K562 (cell line): ENCODE results near the gene SRP54. TPM values are rescaled to one million over a fixed set of nuclear protein-coding genes. Genes with fewer than 3 reads are reported as not detected.

Experiments
- COPS2 ChIP-seq: fragments of 450-650 bp; conservative IDR thresholded peaks from 2 replicates; pipeline ENCODE4 v1.6.1; 2016; ENCODE audit warnings: mild to moderate bottlenecking, moderate library complexity
- RBM22 ChIP-seq: fragments of 200-400 bp; formaldehyde crosslinking; IDR thresholded peaks from 2 replicates; pipeline ENCODE4 v1.6.1; 2018; ENCODE audit warnings: low read length, low read depth; ENCODE audit not compliant: poor library complexity, severe bottlenecking
- SIX5 ChIP-seq, 2 experiments: IDR thresholded peaks; 2 replicates each; pipeline ENCODE4 v1.6.1; 2011; ENCODE audit warnings: low read length in 2 of 2, borderline replicate concordance in 1 of 2, low read depth in 1 of 2, mild to moderate bottlenecking in 1 of 2, moderate library complexity in 1 of 2; ENCODE audit not compliant: insufficient read depth in 1 of 2
- polyA plus RNA-seq, 8 experiments: library from polyadenylated mRNA; depleted of rRNA in 4 of 8; stranded (reverse) in 5 of 8; unstranded in 3 of 8; fragments of >200 nt; fragmentation: Nextera tagmentation in 2 of 8; fragmentation: Illumina TruSeq in 1 of 8; extraction: Ambion mirVana in 2 of 8; extraction: Trizol in 1 of 8; gene quantifications; 2 replicates each; pipeline versions ENCODE4 v1.2.1 to v1.2.3, GENCODE V29; 2011 to 2014; ENCODE audit warnings: inconsistent platforms in 1 of 8, missing spikeins in 1 of 8
- total RNA-seq, 7 experiments: library from RNA; depleted of rRNA in 6 of 7; stranded (reverse); fragments of >200 nt in 6 of 7; fragmentation: Illumina TruSeq in 2 of 7; extraction: Trizol in 2 of 7; gene quantifications; 2 replicates each; pipeline versions ENCODE4 v1.2.1 to v1.2.3, GENCODE V29; 2011 to 2021; ENCODE audit warnings: low replicate concordance in 1 of 7
- TF ChIP-seq, protein P1 (sequence below): fragments of 450-650 bp; IDR thresholded peaks from 2 replicates; pipeline ENCODE4 v1.6.1; 2018; ENCODE audit not compliant: partially characterized antibody
- TF ChIP-seq, protein P2 (sequence below): IDR thresholded peaks from 2 replicates; pipeline ENCODE4 v1.6.1; 2014; ENCODE audit warnings: antibody characterized with exemption
- TF ChIP-seq, protein P3 (sequence below): fragments of 450-650 bp; formaldehyde crosslinking; IDR thresholded peaks from 2 replicates; pipeline ENCODE4 v1.4.0; 2020; ENCODE audit warnings: mild to moderate bottlenecking, moderate library complexity
- TF ChIP-seq, protein P4 (sequence below): fragments of 450-650 bp; formaldehyde crosslinking; IDR thresholded peaks from 2 replicates; pipeline ENCODE4 v1.4.0; 2022; ENCODE audit warnings: mild to moderate bottlenecking, moderate library complexity

SRP54 gene
- total and polyA plus RNA-seq, 9 of the 15 experiments (the other 6 are each of a cell fraction or from before 2014, with no cell fraction given), result 28.6 to 69.8 (median 51.7) TPM

DNA sequence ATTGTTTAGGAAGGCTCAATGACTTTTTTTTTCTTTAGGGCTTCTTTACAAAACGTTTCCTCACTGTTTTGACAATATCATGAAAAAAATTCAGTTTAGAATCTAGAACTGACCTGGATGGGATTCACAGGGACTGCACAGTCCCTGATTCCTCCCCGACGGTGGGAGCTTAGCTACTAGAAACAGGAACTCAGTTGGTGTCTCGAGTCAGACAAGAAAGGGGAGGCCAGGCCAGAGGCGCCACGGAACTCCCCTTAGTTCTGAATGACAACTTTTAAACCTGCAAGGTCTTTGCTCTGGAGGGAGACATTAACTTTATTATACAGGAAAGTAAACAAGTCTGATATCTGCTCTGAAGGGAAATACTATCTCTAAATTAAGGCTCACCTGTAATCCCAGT is 45.4 kb upstream of the SRP54 start (continued):
- TF ChIP-seq, protein P1, sequence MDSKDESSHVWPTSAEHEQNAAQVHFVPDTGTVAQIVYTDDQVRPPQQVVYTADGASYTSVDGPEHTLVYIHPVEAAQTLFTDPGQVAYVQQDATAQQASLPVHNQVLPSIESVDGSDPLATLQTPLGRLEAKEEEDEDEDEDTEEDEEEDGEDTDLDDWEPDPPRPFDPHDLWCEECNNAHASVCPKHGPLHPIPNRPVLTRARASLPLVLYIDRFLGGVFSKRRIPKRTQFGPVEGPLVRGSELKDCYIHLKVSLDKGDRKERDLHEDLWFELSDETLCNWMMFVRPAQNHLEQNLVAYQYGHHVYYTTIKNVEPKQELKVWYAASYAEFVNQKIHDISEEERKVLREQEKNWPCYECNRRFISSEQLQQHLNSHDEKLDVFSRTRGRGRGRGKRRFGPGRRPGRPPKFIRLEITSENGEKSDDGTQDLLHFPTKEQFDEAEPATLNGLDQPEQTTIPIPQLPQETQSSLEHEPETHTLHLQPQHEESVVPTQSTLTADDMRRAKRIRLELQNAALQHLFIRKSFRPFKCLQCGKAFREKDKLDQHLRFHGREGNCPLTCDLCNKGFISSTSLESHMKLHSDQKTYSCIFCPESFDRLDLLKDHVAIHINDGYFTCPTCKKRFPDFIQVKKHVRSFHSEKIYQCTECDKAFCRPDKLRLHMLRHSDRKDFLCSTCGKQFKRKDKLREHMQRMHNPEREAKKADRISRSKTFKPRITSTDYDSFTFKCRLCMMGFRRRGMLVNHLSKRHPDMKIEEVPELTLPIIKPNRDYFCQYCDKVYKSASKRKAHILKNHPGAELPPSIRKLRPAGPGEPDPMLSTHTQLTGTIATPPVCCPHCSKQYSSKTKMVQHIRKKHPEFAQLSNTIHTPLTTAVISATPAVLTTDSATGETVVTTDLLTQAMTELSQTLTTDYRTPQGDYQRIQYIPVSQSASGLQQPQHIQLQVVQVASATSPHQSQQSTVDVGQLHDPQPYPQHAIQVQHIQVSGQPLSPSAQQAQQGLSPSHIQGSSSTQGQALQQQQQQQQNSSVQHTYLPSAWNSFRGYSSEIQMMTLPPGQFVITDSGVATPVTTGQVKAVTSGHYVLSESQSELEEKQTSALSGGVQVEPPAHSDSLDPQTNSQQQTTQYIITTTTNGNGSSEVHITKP, result no peak
- no peak for TF ChIP-seq RBM22
- TF ChIP-seq, protein P2, sequence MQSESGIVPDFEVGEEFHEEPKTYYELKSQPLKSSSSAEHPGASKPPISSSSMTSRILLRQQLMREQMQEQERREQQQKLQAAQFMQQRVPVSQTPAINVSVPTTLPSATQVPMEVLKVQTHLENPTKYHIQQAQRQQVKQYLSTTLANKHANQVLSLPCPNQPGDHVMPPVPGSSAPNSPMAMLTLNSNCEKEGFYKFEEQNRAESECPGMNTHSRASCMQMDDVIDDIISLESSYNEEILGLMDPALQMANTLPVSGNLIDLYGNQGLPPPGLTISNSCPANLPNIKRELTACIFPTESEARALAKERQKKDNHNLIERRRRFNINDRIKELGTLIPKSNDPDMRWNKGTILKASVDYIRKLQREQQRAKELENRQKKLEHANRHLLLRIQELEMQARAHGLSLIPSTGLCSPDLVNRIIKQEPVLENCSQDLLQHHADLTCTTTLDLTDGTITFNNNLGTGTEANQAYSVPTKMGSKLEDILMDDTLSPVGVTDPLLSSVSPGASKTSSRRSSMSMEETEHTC, result no peak
- TF ChIP-seq, protein P3, sequence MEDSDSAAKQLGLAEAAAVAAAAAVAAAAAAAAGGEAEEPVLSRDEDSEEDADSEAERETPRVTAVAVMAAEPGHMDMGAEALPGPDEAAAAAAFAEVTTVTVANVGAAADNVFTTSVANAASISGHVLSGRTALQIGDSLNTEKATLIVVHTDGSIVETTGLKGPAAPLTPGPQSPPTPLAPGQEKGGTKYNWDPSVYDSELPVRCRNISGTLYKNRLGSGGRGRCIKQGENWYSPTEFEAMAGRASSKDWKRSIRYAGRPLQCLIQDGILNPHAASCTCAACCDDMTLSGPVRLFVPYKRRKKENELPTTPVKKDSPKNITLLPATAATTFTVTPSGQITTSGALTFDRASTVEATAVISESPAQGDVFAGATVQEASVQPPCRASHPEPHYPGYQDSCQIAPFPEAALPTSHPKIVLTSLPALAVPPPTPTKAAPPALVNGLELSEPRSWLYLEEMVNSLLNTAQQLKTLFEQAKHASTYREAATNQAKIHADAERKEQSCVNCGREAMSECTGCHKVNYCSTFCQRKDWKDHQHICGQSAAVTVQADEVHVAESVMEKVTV (CRISPR knock-in tag), result no peak
- TF ChIP-seq, protein P4, sequence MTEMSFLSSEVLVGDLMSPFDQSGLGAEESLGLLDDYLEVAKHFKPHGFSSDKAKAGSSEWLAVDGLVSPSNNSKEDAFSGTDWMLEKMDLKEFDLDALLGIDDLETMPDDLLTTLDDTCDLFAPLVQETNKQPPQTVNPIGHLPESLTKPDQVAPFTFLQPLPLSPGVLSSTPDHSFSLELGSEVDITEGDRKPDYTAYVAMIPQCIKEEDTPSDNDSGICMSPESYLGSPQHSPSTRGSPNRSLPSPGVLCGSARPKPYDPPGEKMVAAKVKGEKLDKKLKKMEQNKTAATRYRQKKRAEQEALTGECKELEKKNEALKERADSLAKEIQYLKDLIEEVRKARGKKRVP (CRISPR knock-in tag), result no peak
- no peak for TF ChIP-seq COPS2
- TF ChIP-seq SIX5 (IDR thresholded peaks at IDR 0.05; ENCODE audit: borderline replicate concordance in 1 of 2, insufficient read depth in 1 of 2, low read depth in 1 of 2, low read length in 2 of 2), result no peak
